Lower lobe of right lung (tissue), 2 donors: Measurements from ENCODE around the gene IL6. TPM values are rescaled to one million over a fixed set of nuclear protein-coding genes. Genes with fewer than 3 reads are reported as not detected.

Experiments used
- ATAC-seq, 2 donors: fragments of 200-7000 bp; cut with Tn5 transposase; one replicate each; pipeline ENCODE4 v1.9.1; 2020 to 2022; ENCODE audit warnings: mild to moderate bottlenecking in 2 of 2, moderate library complexity in 2 of 2
- DNase-seq: peaks from one replicate; pipeline ENCODE4 v3.0.0-alpha.2; 2020
- H3K27ac ChIP-seq: fragments of 200-600 bp; one replicate; pipeline ENCODE4 v1.8.0; 2022
- H3K27me3 ChIP-seq: fragments of 200-600 bp; one replicate; pipeline ENCODE4 v1.8.0; 2022; ENCODE audit warnings: low read depth
- H3K36me3 ChIP-seq: fragments of 200-600 bp; one replicate; pipeline ENCODE4 v1.8.0; 2022; ENCODE audit warnings: mild to moderate bottlenecking
- H3K4me1 ChIP-seq: fragments of 200-600 bp; one replicate; pipeline ENCODE4 v1.8.0; 2022
- H3K4me3 ChIP-seq: fragments of 200-600 bp; one replicate; pipeline ENCODE4 v1.8.0; 2022; ENCODE audit warnings: mild to moderate bottlenecking
- H3K9me3 ChIP-seq: fragments of 200-600 bp; one replicate; pipeline ENCODE4 v1.8.0; 2022
- CTCF ChIP-seq: fragments of 200-600 bp; IDR thresholded peaks from one replicate; pipeline ENCODE4 v1.8.0; 2022; ENCODE audit warnings: antibody characterized with exemption, mild to moderate bottlenecking
- intact Hi-C: fragments of 100-400 bp; cut with DNase I; formaldehyde crosslinking; loops from one replicate; pipeline ENCODE4 v1.11.0; 2022
- total RNA-seq: library from RNA; stranded (reverse); fragmentation: NEBNext Ultra II Directional; extraction: Animal tissue kit (Norgen Biotek cat#: 25700); gene quantifications from one replicate; pipeline ENCODE4 v1.2.1, GENCODE V29; 2021
- donor health status: DM: no; HTN: yes; CAD: no; lungs with severe emphysema.

Gene IL6
- total RNA-seq, 1 donor from 2014 or later = 8.2 TPM

- Histone ChIP-seq H3K4me1 (no peaks in the 10 kb centered on the region), H3K27me3 (no peaks in the 10 kb centered on the region), H3K9me3 (no peaks in the 10 kb centered on the region), H3K36me3 (no peaks in the 10 kb centered on the region), H3K27ac (no peak overlapping the region), H3K4me3 (no peak overlapping the region)
- no peak for TF ChIP-seq CTCF
- intact Hi-C loops = no loop called here
- DNase-seq (no peak), ATAC-seq (no peak)
Observed at GRCh38 chr7:22709857-22710256, 17.1 kb upstream of the IL6 start.

GRCh38 chr7:22712999-22713398, 14.0 kb upstream of the IL6 start:
- no peak for TF ChIP-seq CTCF
- H3K9me3 ChIP-seq = no peaks in the 10 kb centered on the region

GRCh38 chr7:22713463-22713862, 13.5 kb upstream of the IL6 start:
- intact Hi-C loops = no loop called here
- Histone ChIP-seq H3K27me3 (no peaks in the 10 kb centered on the region), H3K4me1 (no peaks in the 10 kb centered on the region), H3K27ac (no peak overlapping the region), H3K36me3 (no peaks in the 10 kb centered on the region), H3K9me3 (no peaks in the 10 kb centered on the region), H3K4me3 (no peak overlapping the region)
- TF ChIP-seq CTCF = no peak
- DNase-seq (no peak), ATAC-seq (no peak)

More at GRCh38 chr7:22712999-22713398, 14.0 kb upstream of the IL6 start:
- Histone ChIP-seq H3K27me3 (no peaks in the 10 kb centered on the region), H3K4me3 (no peak overlapping the region), H3K27ac (no peak overlapping the region), H3K36me3 (no peaks in the 10 kb centered on the region), H3K4me1 (no peaks in the 10 kb centered on the region)
- no peak for ATAC-seq
- intact Hi-C loops = no loop called here
- no peak for DNase-seq

GRCh38 chr7:22715969-22716368, 11.0 kb upstream of the IL6 start:
- H3K4me3 ChIP-seq = no peak overlapping the region
- ATAC-seq = no peak
- intact Hi-C loops = no loop called here
- no peak overlapping the region for H3K27ac ChIP-seq
- DNase-seq = no peak
- no peaks in the 10 kb centered on the region for H3K27me3 ChIP-seq
- no peaks in the 10 kb centered on the region for H3K4me1 ChIP-seq
- TF ChIP-seq CTCF = no peak
- H3K9me3 ChIP-seq = no peaks in the 10 kb centered on the region
- H3K36me3 ChIP-seq = no peaks in the 10 kb centered on the region

GRCh38 chr7:22717760-22718159, 9.2 kb upstream of the IL6 start:
- H3K27me3 ChIP-seq = no peaks in the 10 kb centered on the region
- TF ChIP-seq CTCF = no peak
- no peaks in the 10 kb centered on the region for H3K36me3 ChIP-seq
- no peaks in the 10 kb centered on the region for H3K9me3 ChIP-seq
- intact Hi-C loops = no loop called here
- no peak overlapping the region for H3K4me3 ChIP-seq
- no peak for ATAC-seq
- H3K4me1 ChIP-seq = peaks cover 4% of the 10 kb centered on the region
- peak overlapping the region; percentile 19 for H3K27ac ChIP-seq
- DNase-seq = no peak

GRCh38 chr7:22718200-22718711, 8.7 kb upstream of the IL6 start:
- H3K4me3 ChIP-seq = no peak overlapping the region
- H3K4me1 ChIP-seq = peaks cover 9% of the 10 kb centered on the region
- intact Hi-C loops = no loop called here
- DNase-seq (no peak), ATAC-seq (peak; percentile 10 to 18)
- no peaks in the 10 kb centered on the region for H3K27me3 ChIP-seq
- no peaks in the 10 kb centered on the region for H3K9me3 ChIP-seq
- no peaks in the 10 kb centered on the region for H3K36me3 ChIP-seq
- peak overlapping the region; percentile 19 for H3K27ac ChIP-seq
- no peak for TF ChIP-seq CTCF
